Keratinocyte (primary cell): ENCODE results near the gene SRSF12. TPM values are rescaled to one million over a fixed set of nuclear protein-coding genes. Genes with fewer than 3 reads are reported as not detected.

Source experiments
- DNase-seq: peaks from one replicate; pipeline ENCODE4 v3.0.0-alpha.2; 2011; ENCODE audit warnings: low read depth, missing footprints, low spot score
- FAIRE-seq: peaks from 2 replicates; lab custom pipeline; 2011; peaks lifted over from hg19 to GRCh38; lab: Jason Lieb, UNC
- H2AFZ ChIP-seq: 2 replicates; pipeline ENCODE4 v1.6.0; 2012; ENCODE audit warnings: low read length, control low read depth, inconsistent platforms; ENCODE audit not compliant: control insufficient read depth
- H3K27ac ChIP-seq: 2 replicates; pipeline ENCODE4 v1.5.1; 2011; ENCODE audit warnings: low read length; ENCODE audit not compliant: control insufficient read depth, insufficient read depth
- H3K27me3 ChIP-seq: 3 replicates; pipeline ENCODE4 v1.6.0; 2011; ENCODE audit warnings: low read length; ENCODE audit not compliant: control insufficient read depth, insufficient read depth; ENCODE audit errors: extremely low read depth
- H3K36me3 ChIP-seq, 2 experiments: 2 replicates in 1 of 2; 3 replicates in 1 of 2; pipeline ENCODE4 v1.5.1; 2011; ENCODE audit warnings: low read length in 2 of 2, mild to moderate bottlenecking in 1 of 2; ENCODE audit not compliant: control insufficient read depth in 2 of 2, insufficient read depth in 2 of 2; ENCODE audit errors: extremely low read depth in 1 of 2
- H3K4me1 ChIP-seq: 3 replicates; pipeline ENCODE4 v1.5.1; 2011; ENCODE audit warnings: low read length; ENCODE audit not compliant: control insufficient read depth, insufficient read depth; ENCODE audit errors: extremely low read depth
- H3K4me2 ChIP-seq: 3 replicates; pipeline ENCODE4 v1.6.0; 2011; ENCODE audit warnings: low read depth, low read length; ENCODE audit not compliant: control insufficient read depth, insufficient read depth; ENCODE audit errors: extremely low read depth
- H3K4me3 ChIP-seq, 3 experiments: fragments of 200-600 bp in 1 of 3; sonication (generic) in 1 of 3; 2 replicates in 2 of 3; 3 replicates in 1 of 3; pipeline ENCODE4 v1.5.1; 2011 to 2016; ENCODE audit warnings: low read length in 3 of 3, mild to moderate bottlenecking in 3 of 3, control low read depth in 2 of 3, inconsistent platforms in 1 of 3, low read depth in 1 of 3, mixed read lengths in 1 of 3, mixed run types in 1 of 3, moderate library complexity in 1 of 3; ENCODE audit not compliant: control insufficient read depth in 2 of 3, insufficient read depth in 2 of 3; ENCODE audit errors: extremely low read depth in 1 of 3
- H3K79me2 ChIP-seq: 2 replicates; pipeline ENCODE4 v1.6.0; 2012; ENCODE audit warnings: low read length; ENCODE audit not compliant: control insufficient read depth, insufficient read depth
- H3K9ac ChIP-seq: 3 replicates; pipeline ENCODE4 v1.6.0; 2011; ENCODE audit warnings: low read length; ENCODE audit not compliant: control insufficient read depth, insufficient read depth; ENCODE audit errors: extremely low read depth
- H3K9me1 ChIP-seq: 3 replicates; pipeline ENCODE4 v1.6.0; 2011; ENCODE audit warnings: low read length; ENCODE audit not compliant: control insufficient read depth, insufficient read depth; ENCODE audit errors: extremely low read depth
- H3K9me3 ChIP-seq: 2 replicates; pipeline ENCODE4 v1.5.1; 2012; ENCODE audit warnings: low read depth, low read length; ENCODE audit not compliant: control insufficient read depth
- H4K20me1 ChIP-seq: 3 replicates; pipeline ENCODE4 v1.6.0; 2011; ENCODE audit warnings: low read length; ENCODE audit not compliant: control insufficient read depth, insufficient read depth; ENCODE audit errors: extremely low read depth
- CTCF ChIP-seq, 3 experiments: IDR thresholded peaks in 1 of 3; conservative IDR thresholded peaks in 1 of 3; optimal IDR thresholded peaks in 1 of 3; 2 replicates in 2 of 3; 3 replicates in 1 of 3; pipeline versions ENCODE3 to v1.5.1; 2011; ENCODE audit warnings: low read length in 3 of 3, mild to moderate bottlenecking in 3 of 3, moderate library complexity in 2 of 3, control low read depth in 1 of 3, inconsistent platforms in 1 of 3; ENCODE audit not compliant: insufficient read depth in 2 of 3; ENCODE audit errors: extremely low read depth in 1 of 3
- EZH2 ChIP-seq: IDR thresholded peaks from one replicate; pipeline ENCODE4 v1.6.1; 2012; ENCODE audit warnings: inconsistent platforms, mild to moderate bottlenecking, low read length, moderate library complexity
- dilution Hi-C: fragments of 300-500 bp; cut with MboI; formaldehyde crosslinking; loops from one replicate; pipeline ENCODE4 v1.7.0; 2020; ENCODE audit warnings: low sequenced_read_pairs; ENCODE audit not compliant: extremely low pct_ligation_motif_present
- polyA plus RNA-seq, 5 experiments: library from polyadenylated mRNA; depleted of rRNA in 3 of 5; stranded (reverse) in 3 of 5; stranded (forward) in 1 of 5; unstranded in 1 of 5; fragments of >200 nt; gene quantifications; 1 replicate in 1 of 5; 2 replicates in 3 of 5; 3 replicates in 1 of 5; pipeline versions ENCODE4 v1.2.1 to v1.2.3, GENCODE V29; 2011 to 2012; ENCODE audit warnings: missing spikeins in 2 of 5, low read depth in 1 of 5, low replicate concordance in 1 of 5

SRSF12 gene
- polyA plus RNA-seq, 1 donor (not counting 4 experiments of a cell fraction or from before 2014, with no cell fraction given) = 0.28 TPM

DNA sequence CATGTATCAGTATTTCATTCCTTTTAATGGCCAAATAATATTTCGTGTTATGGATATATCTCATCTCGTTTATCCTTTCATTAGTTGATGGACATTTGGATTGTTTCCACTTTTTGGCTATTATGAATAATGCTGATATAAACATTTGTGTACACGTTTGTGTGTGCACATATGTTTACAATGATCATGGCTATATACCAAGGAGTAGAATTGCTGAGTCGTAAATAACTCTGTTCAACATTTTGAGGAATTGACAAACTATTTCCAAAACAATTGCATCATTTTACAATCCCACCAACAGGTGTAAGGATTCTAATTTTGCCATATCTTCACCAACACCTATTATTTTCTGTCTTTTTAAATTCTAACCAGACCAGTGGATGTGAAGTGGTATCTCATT is 63.7 kb downstream of the SRSF12 start:
- Histone ChIP-seq H3K4me3 (no peak overlapping the region), H4K20me1 (no peaks in the 10 kb centered on the region), H2AFZ (no peak overlapping the region), H3K79me2 (no peaks in the 10 kb centered on the region), H3K9ac (no peak overlapping the region), H3K27ac (no peak overlapping the region), H3K4me1 (no peaks in the 10 kb centered on the region), H3K4me2 (no peak overlapping the region), H3K36me3 (no peaks in the 10 kb centered on the region), H3K9me1 (no peaks in the 10 kb centered on the region), H3K9me3 (no peaks in the 10 kb centered on the region), H3K27me3 (no peaks in the 10 kb centered on the region)
- DNase-seq = no peak
- dilution Hi-C loops = no loop called here
- FAIRE-seq = no peak
- TF ChIP-seq CTCF (optimal IDR thresholded peaks at IDR 0.05 in 1 of 3, IDR thresholded peaks at IDR 0.05 in 1 of 3, conservative IDR thresholded peaks at IDR 0.05 in 1 of 3; ENCODE audit: extremely low read depth in 1 of 3, insufficient read depth in 2 of 3, low read length in 3 of 3) = no peak
- TF ChIP-seq EZH2 = no peak

- Histone ChIP-seq H3K27me3 (no peaks in the 10 kb centered on the region), H3K27ac (no peak overlapping the region), H3K9me3 (no peaks in the 10 kb centered on the region), H2AFZ (no peak overlapping the region), H3K9me1 (no peaks in the 10 kb centered on the region), H3K4me3 (no peak overlapping the region), H3K9ac (no peak overlapping the region), H3K4me1 (no peaks in the 10 kb centered on the region), H3K4me2 (no peak overlapping the region), H3K36me3 (no peaks in the 10 kb centered on the region), H3K79me2 (no peaks in the 10 kb centered on the region), H4K20me1 (no peaks in the 10 kb centered on the region)
- no peak for TF ChIP-seq CTCF (optimal IDR thresholded peaks at IDR 0.05 in 1 of 3, IDR thresholded peaks at IDR 0.05 in 1 of 3, conservative IDR thresholded peaks at IDR 0.05 in 1 of 3; ENCODE audit: extremely low read depth in 1 of 3, insufficient read depth in 2 of 3, low read length in 3 of 3)
- no peak for TF ChIP-seq EZH2
- no peak for DNase-seq
- dilution Hi-C loops = no loop called here
- FAIRE-seq = no peak
Observed at GRCh38 chr6:89051676-89052075, 66.2 kb downstream of the SRSF12 start.
